GM20000 (cell line): ENCODE results near the gene DHRSX.
"Not testable (repeated sequence)": the region's sequence is repeated elsewhere in the genome, so short reads cannot be mapped to it uniquely, and the experiment has no call there.

ENCODE experiments used
- DNase-seq: peaks from one replicate; pipeline ENCODE4 v3.0.0; 2012; ENCODE audit warnings: low spot score
- TF ChIP-seq, protein P1 (sequence below): IDR thresholded peaks from 2 replicates; pipeline ENCODE4 v1.5.1; 2012; ENCODE audit warnings: mild to moderate bottlenecking, control low read depth; ENCODE audit errors: extremely low read depth, missing control alignments

The DHRSX gene

GRCh38 chrX:2316534-2316933, 184.2 kb downstream of the DHRSX start:
- TF ChIP-seq, protein P1, sequence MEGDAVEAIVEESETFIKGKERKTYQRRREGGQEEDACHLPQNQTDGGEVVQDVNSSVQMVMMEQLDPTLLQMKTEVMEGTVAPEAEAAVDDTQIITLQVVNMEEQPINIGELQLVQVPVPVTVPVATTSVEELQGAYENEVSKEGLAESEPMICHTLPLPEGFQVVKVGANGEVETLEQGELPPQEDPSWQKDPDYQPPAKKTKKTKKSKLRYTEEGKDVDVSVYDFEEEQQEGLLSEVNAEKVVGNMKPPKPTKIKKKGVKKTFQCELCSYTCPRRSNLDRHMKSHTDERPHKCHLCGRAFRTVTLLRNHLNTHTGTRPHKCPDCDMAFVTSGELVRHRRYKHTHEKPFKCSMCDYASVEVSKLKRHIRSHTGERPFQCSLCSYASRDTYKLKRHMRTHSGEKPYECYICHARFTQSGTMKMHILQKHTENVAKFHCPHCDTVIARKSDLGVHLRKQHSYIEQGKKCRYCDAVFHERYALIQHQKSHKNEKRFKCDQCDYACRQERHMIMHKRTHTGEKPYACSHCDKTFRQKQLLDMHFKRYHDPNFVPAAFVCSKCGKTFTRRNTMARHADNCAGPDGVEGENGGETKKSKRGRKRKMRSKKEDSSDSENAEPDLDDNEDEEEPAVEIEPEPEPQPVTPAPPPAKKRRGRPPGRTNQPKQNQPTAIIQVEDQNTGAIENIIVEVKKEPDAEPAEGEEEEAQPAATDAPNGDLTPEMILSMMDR, result no peak
- DNase-seq, result no peak

DNA sequence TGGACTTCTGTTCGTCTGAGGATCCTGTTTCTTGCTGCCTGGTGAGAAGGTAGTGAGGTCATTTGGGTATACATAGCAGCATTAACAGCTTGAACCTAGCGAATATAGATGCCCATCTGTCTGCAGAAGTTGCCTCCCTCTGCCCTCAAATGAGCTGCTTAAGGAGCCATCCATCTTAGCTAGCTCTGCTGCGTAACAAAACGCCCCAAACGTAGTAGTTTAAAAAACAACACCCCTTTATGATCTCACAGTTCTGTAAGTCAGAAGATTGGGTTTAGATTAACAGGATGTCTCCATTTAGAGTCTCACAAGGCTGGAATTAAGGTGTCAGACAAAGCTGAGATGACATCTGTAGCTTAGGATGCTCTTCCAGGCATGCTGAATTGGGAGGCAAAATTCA, 185.3 kb downstream of the DHRSX start:
- TF ChIP-seq, protein P1, result no peak
- no peak for DNase-seq

GRCh38 chrX:2314831-2315365, 185.9 kb downstream of the DHRSX start:
- TF ChIP-seq, protein P1, result no peak
- DNase-seq, result no peak

DNA sequence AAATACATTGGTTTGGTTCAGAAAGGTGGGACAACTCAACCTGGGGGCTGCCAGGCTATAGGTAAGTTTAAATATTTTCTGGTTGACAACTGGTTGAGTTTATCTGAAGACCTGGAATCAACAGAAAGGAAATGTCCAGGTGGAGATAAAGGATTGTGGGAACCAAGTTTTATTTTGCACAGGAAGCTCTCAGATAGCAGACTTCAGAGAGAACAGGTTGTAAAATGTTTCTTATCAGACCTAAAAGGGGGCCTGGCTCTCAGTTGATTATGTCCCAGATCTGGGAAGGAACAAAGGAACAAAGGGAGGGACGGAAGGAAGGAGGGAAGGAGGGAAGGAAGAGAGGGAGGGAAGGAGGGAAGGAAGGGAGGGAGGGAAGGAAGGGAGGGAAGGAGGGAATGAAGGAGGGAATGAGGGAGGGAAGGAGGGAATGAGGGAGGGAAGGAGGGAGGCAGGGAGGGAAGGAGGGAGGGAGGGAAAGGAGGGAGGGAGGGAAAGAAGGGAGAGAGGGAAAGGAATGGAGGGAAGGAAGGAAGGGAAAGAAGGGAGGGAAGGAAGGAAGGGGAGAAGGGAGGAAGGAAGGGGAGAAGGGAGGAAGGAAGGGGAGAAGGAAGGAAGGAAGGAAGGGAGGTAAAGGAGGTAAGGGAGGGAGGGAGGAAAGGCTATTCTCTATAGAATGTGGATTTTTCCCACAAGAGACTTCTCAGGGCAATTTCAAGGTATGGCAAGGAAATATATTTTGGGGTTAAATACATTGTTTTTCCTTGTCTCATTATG, 186.7 kb downstream of the DHRSX start:
- TF ChIP-seq, protein P1, result no peak
- DNase-seq, result no peak

GRCh38 chrX:2312061-2312591, 188.7 kb downstream of the DHRSX start:
- not testable (repeated sequence) for DNase-seq

GRCh38 chrX:2311501-2311900, 189.3 kb downstream of the DHRSX start:
- TF ChIP-seq, protein P1, result no peak
- DNase-seq, result no peak

DNA sequence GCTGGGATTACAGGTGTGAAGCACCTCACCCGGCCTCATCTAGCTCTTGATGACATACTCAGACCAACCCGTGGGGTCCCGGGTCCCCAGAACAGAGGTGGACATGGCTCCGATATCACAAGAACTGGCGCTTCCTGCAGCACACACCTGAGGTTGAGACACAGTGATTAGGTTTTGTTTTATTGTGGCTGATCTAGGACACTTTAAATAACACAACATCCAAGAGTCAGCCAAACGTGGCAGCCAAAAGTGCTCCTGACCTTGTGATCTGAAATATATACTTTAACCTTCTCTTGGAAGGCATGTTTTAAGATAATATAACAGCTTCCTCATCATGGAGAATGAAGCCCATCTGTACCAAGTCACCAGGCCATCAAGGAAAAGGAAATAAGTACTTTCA, 198.9 kb downstream of the DHRSX start:
- TF ChIP-seq, protein P1, result no peak
- DNase-seq, result no peak
